Activated CD4-positive, alpha-beta T cell treated with anti-CD3 and anti-CD28 coated beads, Interleukin-2, amount 50 U/mL, for 24 hours (primary cell): ENCODE data around the gene COBLL1.

Source experiments
- DNase-seq, 2 donors: peaks; one replicate each; pipeline ENCODE4 v3.0.0-alpha.2; 2020; ENCODE audit warnings: low read depth in 1 of 2, low spot score in 1 of 2

Gene COBLL1

DNA sequence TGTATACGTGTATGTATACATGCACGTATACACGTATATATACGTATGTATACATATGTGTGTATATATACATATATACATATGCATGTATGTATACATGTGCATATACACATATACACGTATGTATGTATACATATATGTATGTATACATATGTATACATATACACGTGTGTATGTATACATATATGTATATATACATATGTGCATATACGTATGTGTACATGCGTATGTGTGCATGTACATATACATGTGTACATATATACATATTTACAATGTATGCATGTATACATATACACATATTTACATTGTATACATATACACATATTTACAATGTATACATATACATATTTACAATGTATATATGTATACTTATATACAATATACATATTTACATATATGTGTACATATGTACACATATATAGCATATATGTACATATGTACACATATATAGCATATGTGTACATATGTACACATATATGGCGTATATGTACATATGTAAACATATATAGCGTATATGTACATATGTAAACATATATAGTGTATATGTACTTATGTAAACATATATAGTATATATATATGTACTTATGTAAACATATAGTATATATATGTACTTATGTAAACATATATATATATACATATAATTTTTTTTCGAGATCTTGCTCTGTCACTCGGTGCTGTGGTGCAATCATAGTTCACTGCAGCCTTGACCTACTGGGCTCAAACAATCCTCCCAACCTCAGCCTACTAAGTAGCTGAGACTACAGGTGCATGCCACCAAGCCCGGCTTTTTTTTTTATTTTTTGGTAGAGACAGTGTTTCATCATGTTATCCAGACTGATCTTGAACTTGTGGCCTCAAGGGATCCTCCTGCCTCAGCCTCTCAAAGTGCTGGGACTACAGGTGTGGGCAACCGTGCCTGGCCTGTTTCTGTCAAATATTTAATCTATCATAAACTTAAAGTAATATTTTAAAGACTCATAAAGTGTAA is 23.2 kb downstream of the COBLL1 start:
- DNase-seq, result no peak

DNA sequence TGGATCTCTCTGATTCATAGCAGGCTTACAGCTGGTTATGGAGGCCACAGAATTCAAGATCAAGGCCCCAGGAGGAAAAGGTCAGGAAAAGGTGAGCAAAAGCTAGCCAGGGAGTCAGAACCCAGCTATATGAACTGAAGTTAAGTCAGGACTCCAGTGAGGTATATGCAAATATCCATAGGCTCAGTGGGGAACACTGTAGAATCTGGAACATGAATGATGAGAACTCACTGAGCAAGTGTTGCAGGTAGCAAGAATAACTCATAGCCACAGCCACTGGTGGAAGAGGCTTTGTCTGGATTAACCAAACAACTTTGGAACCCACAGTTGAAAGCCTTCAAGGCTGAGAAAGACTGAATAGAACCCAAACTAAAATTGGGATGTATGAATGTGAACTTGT is 24.7 kb downstream of the COBLL1 start:
- no peak for DNase-seq

DNA sequence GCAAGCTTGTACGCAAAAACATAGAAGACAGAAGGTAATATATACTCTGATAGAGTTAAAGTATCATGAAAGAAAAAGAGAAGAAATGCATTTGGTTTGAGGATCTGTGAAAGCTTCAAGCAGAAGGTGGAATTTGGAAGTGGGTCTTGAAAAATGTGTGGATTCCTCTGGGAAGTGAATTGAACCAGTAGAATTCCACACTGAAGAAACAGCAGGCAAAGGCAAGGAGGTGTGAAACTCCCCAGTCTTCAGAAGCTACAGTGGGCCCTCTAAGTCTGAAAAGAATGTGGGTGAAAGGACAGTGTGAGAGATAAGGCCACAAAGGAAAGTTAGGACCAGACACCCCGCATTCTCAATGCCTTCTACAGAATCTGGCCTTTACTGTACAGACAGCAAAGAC is 25.6 kb downstream of the COBLL1 start:
- DNase-seq, result no peak

GRCh38 chr2:164815071-164815793 is 26.4 kb downstream of the COBLL1 start:
- no peak for DNase-seq

DNA sequence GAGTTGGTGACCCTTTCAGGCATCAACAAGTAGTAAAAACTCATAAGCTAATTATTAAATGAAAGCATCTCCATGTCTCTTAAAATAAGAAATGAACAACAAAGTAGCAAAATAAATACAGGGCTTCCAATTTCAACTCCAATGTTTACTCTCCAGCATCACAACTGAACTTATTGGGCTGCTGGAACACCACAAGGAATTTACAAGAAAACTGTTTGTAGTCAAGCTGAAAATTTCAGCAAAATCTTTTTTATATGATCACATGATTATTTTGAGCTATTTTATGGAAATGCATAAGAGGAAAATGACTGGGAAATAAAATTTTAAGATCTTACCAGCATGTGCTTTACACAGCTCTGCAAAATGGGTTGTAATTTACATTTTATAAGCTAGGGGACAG is 28.1 kb downstream of the COBLL1 start:
- no peak for DNase-seq

DNA sequence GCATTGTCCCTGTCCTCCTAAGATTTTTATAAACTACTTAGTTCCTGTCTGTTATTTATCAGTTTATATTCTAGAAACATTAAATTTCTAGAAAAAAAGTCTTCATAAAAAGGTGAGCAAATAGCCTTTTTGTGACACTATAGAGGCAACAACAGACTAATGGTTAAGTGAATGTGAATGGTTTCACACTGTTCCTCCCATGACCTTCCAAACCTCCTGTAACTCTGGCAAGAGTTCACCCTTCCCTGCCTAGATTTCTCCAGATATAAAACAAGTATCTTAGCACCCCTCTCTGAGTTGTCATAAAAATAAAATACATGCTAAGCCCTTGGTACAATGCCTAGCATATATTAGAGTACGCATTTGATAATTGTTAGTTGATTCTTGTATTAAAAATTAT is 29.2 kb downstream of the COBLL1 start:
- DNase-seq, result no peak

DNA sequence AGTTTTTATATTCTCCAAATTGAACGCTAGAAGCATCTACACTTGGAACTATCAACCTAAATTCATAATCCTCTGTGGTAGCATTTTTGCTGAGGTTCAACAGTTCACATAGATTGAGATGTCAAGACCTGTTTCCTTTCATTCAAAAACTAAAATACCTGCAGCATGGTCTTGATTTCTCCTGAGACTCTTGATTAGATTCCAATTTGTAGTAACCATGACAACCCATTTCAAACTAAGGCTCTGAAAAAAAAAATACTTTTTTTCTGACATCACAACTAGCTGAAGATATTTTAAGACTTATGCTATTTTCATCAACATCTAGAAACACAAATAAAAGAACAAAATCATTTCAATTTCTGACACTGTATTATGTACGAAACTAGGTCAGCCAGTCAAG is 29.8 kb downstream of the COBLL1 start:
- no peak for DNase-seq

- no peak for DNase-seq
Measured at GRCh38 chr2:164810843-164811242, 30.8 kb downstream of the COBLL1 start.

GRCh38 chr2:164808776-164809175 is 32.8 kb downstream of the COBLL1 start:
- no peak for DNase-seq

DNA sequence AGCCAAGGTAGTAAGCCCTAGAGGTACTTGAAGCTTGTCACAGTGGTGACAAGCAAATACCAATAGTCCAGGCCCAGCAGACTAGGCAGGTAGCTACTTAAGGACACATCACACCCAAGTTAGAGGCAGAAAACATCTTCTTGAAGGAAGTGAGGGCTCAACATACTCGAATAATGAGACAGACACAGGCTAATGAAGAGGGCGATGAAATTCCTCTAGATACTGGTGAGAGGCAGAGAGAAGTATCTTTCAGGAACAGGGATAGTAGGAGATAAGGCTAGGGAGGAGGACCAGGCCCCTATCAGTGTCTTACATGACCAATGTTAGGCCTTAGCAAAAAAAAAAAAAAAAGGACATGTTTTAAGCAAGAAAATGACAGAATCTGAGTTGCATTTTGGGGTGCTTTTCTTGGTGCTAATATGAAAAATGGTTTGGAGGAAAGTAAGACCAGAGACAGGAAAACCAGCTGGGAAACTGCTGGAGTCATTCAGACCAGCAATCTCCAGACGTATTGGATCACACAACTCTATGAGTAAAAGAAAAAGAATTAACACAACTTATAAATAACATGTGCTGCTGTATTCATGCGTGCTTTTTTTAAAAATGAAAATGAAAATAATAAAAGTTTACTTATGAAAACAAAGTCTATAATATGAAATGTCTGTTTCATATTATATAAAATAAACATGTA is 37.7 kb downstream of the COBLL1 start:
- DNase-seq, result no peak

- DNase-seq, result no peak
Measured at GRCh38 chr2:164802095-164802707, 39.4 kb downstream of the COBLL1 start.

DNA sequence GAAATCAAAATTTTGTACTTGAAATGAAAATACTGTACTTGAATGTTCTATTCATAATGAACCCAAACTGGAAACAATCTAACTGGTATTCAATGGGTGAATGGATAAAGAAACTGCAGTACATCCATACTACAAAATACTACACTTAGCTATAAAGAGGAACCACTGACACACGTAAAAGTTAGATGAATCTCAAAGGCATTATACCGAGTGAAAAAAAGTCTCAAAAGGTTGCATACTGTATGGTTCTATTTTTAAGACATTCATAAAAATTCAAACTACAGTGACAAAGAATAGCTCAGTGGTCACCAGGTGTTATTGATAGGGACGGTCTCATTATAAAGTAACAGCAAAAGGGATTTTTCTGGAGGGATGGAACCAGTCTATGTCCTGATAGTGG is 41.1 kb downstream of the COBLL1 start:
- no peak for DNase-seq

GRCh38 chr2:164797627-164798026 is 44.0 kb downstream of the COBLL1 start:
- no peak for DNase-seq

- no peak for DNase-seq
Measured at GRCh38 chr2:164796999-164797398, 44.6 kb downstream of the COBLL1 start.

DNA sequence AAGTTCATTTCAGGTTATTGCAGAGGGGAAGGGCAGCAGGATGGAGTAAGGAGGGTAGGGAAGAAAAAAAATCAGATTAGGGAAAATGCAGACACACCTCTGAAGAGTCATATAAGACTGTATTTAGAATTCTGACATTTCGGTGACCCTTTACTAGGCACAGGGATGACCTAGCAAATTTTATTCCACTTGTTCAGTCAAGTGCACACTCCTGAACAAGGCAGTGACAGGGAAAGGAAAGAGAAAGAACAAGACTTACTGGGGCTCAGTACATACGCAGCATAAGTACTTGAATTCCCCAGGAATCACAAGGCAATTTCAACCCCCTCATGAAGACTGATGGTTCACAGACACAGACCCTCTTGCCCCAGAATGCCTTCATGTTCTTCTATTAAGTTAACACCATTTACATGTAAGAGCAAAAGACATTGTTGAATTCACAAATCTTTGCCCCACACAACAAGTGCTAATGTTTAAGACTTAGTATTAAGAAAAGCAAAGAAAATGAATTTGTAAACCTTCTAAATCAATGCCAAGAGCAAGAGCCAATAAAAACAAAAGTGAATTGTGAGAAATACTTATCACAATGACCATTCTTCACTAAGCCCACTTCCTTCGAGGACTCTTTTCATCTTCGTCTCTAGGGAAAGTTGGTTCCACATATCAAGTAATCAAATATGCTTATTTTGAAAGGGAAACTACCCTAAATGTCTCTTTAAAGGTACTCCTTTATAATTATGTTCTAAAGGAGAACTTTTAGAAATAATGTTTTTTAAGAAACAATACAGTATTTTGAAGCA is 47.0 kb downstream of the COBLL1 start:
- DNase-seq, result no peak

GRCh38 chr2:164794016-164794415 is 47.6 kb downstream of the COBLL1 start:
- DNase-seq, result no peak

DNA sequence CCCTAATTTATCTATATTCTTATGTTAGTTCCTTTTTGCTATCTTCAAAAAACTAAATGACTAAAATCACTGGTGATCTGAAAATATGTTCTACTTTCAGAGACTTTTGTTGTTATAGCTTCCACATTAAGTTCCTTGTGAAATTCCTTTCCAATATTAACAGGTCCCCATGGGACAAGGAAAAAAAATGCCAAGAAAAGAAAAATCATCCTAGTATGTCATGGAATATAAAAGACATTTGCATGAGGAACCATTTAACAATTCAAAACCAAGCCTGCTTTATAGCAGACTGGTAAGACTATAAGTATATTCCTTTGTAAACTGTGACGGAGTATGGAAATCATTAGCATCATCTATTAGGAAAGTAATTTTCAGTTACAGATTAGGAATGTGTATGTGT is 48.1 kb downstream of the COBLL1 start:
- DNase-seq, result no peak

DNA sequence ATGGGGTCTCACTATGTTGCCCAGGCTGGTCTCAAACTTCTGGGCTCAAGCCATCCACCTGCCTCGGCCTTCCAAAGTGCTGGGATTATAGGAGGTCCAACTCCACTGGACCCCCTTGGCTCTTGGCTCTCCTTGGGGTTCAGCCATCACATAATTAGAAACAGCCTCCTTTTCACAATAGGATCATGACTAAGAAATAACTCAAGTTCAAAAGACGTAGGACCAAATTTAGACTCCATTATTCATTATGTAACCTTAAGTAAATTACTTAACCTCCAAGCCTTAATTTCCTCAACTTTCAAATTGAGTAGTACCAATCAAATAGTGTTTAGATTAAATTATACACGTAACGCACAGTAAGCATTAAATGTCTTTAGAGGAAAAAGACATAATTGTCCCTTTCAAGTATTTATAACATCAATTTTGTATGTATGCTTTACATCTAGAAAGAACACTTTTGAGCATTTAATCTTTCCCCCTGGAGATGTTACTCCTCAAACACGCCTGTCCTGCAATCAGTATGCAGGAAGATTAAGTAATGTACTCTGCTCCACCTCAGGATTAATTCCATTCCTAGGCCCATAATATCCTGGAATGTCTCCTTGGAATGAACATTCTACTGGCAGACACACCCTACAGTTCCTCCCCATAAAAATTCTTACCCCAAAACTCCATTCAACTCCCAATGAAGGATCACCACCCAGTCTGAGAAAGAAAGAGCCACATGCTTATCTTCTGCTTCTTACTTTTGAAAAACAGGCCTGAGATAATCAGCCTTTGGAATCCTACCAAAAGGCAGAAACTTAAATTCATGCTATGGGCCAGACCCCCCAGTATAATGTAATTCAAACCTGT is 49.1 kb downstream of the COBLL1 start:
- no peak for DNase-seq

DNA sequence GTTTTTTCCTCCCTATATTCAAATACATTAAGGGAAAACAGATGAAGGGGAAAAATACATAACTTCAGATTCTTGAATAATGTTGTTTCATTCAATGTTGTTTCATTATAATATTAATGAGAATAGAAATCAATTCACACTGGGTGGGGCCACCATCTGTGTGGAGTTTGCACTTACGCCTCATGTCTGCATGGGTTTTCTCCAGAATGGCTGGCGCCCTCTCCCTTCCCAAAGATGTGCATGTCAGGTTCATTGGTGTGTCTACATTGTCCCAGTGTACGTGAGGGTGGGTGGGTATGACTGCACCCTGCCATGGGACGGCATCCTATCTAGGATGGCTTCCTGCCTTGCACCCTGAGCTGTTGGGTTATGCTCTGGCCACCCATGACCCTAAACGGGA is 51.7 kb downstream of the COBLL1 start:
- no peak for DNase-seq

- no peak for DNase-seq
Measured at GRCh38 chr2:164786787-164787186, 54.8 kb downstream of the COBLL1 start.
